Placental pericyte (primary cell): ENCODE measurements around the gene DIP2B. TPM values are rescaled to one million over a fixed set of nuclear protein-coding genes. Genes with fewer than 3 reads are reported as not detected.

Experiments
- small RNA-seq: library from RNA; depleted of rRNA; stranded (forward); fragments of <200 nt; gene quantifications from one replicate; pipeline ENCODE3, GENCODE V24; 2012; ENCODE audit warnings: low replicate concordance
- total RNA-seq: library from RNA; depleted of rRNA; stranded (reverse); fragments of >200 nt; gene quantifications from 2 replicates; pipeline ENCODE4 v1.2.3, GENCODE V29; 2012

DIP2B gene, protein sequence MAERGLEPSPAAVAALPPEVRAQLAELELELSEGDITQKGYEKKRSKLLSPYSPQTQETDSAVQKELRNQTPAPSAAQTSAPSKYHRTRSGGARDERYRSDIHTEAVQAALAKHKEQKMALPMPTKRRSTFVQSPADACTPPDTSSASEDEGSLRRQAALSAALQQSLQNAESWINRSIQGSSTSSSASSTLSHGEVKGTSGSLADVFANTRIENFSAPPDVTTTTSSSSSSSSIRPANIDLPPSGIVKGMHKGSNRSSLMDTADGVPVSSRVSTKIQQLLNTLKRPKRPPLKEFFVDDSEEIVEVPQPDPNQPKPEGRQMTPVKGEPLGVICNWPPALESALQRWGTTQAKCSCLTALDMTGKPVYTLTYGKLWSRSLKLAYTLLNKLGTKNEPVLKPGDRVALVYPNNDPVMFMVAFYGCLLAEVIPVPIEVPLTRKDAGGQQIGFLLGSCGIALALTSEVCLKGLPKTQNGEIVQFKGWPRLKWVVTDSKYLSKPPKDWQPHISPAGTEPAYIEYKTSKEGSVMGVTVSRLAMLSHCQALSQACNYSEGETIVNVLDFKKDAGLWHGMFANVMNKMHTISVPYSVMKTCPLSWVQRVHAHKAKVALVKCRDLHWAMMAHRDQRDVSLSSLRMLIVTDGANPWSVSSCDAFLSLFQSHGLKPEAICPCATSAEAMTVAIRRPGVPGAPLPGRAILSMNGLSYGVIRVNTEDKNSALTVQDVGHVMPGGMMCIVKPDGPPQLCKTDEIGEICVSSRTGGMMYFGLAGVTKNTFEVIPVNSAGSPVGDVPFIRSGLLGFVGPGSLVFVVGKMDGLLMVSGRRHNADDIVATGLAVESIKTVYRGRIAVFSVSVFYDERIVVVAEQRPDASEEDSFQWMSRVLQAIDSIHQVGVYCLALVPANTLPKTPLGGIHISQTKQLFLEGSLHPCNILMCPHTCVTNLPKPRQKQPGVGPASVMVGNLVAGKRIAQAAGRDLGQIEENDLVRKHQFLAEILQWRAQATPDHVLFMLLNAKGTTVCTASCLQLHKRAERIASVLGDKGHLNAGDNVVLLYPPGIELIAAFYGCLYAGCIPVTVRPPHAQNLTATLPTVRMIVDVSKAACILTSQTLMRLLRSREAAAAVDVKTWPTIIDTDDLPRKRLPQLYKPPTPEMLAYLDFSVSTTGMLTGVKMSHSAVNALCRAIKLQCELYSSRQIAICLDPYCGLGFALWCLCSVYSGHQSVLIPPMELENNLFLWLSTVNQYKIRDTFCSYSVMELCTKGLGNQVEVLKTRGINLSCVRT (N-terminal part only)
- 35.9 and 67.7 TPM in 2 replicates for total RNA-seq

DNA sequence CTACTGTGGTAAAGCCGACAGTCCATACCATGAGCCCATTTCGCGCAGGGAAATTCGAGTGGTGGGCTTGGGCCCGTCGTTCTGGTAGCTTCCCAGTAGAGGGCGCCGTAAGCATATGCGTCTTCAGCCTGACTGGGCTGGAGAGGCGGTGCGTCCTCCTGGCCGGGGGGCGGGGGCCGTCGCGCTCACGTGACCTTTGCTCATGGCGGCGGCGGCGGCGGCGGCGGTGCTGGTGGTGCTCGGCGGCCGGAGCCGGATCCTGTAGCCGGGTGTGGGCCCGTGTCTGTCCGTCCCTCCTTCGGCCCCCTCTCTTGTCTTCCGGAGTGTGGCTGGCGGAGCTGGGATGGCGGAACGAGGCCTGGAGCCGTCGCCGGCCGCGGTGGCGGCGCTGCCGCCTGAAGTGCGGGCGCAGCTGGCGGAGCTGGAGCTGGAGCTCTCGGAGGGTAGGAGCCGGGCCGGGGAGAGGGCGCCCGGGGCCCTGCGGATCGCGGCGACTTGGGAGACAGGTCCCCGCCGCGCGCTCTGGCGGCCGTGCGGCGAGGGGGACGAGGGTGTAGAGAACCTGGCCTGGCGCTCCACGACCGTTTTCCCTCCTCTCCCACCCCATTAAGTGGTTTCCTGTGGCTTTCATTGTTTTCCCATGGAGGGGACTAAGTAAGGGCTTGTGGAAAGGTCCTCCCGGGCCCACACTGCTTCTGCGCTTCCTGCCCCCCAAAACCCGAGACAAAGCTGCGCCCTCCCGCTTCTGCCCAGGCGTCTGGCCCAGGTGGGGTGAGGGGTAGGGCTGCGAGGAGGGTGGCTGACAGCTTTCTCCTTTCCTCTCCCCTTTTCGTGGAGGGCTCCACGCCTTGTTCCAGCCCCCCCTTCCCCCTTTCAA lies at the start of gene DIP2B:
TSS of gene DIP2B (plus strand) at position 188 of the 877 bp plus-strand sequence. CDS start at position 344, 156 bp downstream.

DNA sequence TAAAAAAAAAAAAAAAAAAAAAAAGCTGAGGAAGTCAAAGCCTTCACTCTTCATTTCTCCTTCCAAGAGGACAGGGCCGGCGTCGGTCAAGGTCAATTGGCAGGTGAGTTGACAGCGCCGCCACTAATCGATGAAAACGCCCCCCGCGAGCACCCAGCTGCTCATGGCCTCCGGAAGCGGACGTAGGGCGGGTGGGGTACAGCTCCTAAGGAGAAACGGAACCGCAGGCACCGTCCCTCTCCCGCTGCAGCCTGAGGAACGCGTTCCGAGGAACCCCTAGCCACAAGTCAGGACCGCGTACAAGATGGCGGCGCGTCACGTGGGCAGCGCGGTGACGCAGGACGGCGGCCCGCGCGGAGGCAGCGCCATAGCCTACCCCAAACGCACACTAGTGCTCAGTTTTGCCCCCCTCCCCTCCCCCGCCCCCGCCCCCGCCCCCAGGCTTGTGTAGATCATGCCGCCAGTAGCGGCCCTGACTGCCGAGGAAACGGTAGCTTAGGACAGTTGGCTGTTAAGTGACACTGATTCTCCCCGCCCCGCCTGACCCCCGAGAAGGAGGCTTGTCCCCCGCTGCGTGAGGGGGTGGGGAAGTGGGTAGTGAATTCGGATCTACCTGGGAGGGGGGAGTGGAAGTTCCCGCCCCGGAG lies 259.0 kb downstream of the DIP2B start, which contains the start of gene ATF1:
TSS of gene ATF1 (plus strand) at position 463 of the 647 bp plus-strand sequence. CDS start 16,045 bp downstream, outside the sequence.

Small RNA genes lying within 50 kb of the gene (small RNA-seq; reads per million reads assigned to genes)
- gene RF00019 (not detected), gene RNU6-238P (not detected), gene RNU6-769P (not detected)

Other genes starting within 250 kb of the DIP2B start
- 85.1 and 157 TPM in 2 replicates for gene LIMA1, start 221.5 kb upstream of the DIP2B start, total RNA-seq
- gene FAM186A, start 108.4 kb upstream of the DIP2B start, total RNA-seq: not detected in 2 replicates
- gene LARP4, start 104.1 kb upstream of the DIP2B start, total RNA-seq: 21.7 and 38.7 TPM in 2 replicates